ENCODE results near the gene CD2AP. TPM values are rescaled to one million over a fixed set of nuclear protein-coding genes. Genes with fewer than 3 reads are reported as not detected.
A peak's percentile ranks its signal among the peaks of the same experiment; 100 is the strongest.

Gene CD2AP
- total and polyA plus RNA-seq, 2 experiments from 2014 or later: 13.2 to 22.8 TPM

DNA sequence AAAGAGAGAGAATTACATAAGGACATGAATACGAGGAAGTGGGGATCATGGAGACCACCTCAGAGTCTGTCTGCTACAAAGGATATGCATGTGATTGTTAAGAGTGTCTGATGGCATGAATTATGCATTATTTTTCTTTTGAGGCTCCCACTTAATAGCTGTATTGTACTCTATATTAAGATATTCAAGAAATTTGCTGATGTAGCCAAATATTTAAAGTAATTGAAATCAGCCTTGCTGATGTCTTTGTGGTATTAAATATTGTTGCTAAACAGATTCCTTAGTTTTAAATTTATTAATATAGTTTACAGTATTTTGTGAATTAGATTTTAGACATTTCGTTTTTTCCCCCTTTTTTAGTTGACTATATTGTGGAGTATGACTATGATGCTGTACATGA lies 25.3 kb downstream of the CD2AP start:
- WGBS, 2 experiments (ENCODE audit: low coverage in 1 of 2, low lambda C conversion rate in 2 of 2, missing lambda C conversion rate in 2 of 2): 79 to 88% methylated on average over 2 of the region's 2 CpGs
- Histone ChIP-seq H3K4me1 (ENCODE audit: insufficient read depth) (no peaks in the 10 kb centered on the region), H3K36me3 (ENCODE audit: low read depth) (no peaks in the 10 kb centered on the region), H3K79me2 (ENCODE audit: insufficient read depth) (peaks cover 80% of the 10 kb centered on the region), H3K9me2 (ENCODE audit: insufficient read depth) (no peaks in the 10 kb centered on the region), H3F3A (ENCODE audit: insufficient read depth) (peaks cover 7% of the 10 kb centered on the region; the same call in 1 of the 2 replicates), H3K9ac (no peak overlapping the region), H4K20me1 (ENCODE audit: insufficient read depth) (peaks cover 16% of the 10 kb centered on the region), H3K9me3 (ENCODE audit: low read depth) (no peaks in the 10 kb centered on the region), H3K4me3 (no peak overlapping the region), H3K27ac (no peak overlapping the region), H3K27me3 (replicated peaks; ENCODE audit: insufficient read depth) (no peaks in the 10 kb centered on the region), H3K4me2 (ENCODE audit: unreplicated experiment) (no peak overlapping the region), H2AFZ (no peak overlapping the region)
- DNase-seq: no peak
- TF ChIP-seq EZH2phosphoT487 (IDR thresholded peaks at IDR 0.05; ENCODE audit: insufficient read depth, low read depth) (no peak), EZH2 (IDR thresholded peaks at IDR 0.05; ENCODE audit: insufficient read depth, poor library complexity, severe bottlenecking) (no peak)
- in situ Hi-C loops (cut with MboI): no loop called here

DNA sequence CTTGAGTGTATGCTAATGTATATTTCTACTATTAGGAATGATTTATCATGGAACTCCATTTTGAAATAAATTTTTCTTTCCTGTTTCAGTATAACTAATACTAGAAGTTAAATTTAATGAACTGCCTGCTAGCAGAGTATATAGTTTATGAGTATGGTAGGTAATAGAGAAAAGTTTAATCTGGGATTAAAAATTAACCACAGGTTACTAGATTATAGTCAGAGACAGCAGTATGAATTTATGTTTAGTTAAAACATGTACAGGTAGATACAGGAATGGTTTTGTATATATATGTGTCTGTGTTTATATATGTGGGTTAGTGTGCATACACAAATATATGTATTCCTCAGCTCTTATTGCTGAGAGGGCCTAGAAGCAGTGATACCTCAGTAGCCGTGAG lies 32.3 kb downstream of the CD2AP start:
- peaks cover 77% of the 10 kb centered on the region for H3K79me2 ChIP-seq (ENCODE audit: insufficient read depth)
- in situ Hi-C loops (cut with MboI): no loop called here
- H3K4me3 ChIP-seq: no peak overlapping the region
- H3K9me2 ChIP-seq (ENCODE audit: insufficient read depth): no peaks in the 10 kb centered on the region
- no peak overlapping the region for H3K9ac ChIP-seq
- no peak overlapping the region for H3K4me2 ChIP-seq (ENCODE audit: unreplicated experiment)
- H3F3A ChIP-seq (ENCODE audit: insufficient read depth): no peaks in the 10 kb centered on the region
- peaks cover 20% of the 10 kb centered on the region; the same call in 1 of the 2 replicates for H3K36me3 ChIP-seq (ENCODE audit: low read depth)
- TF ChIP-seq EZH2phosphoT487 (IDR thresholded peaks at IDR 0.05; ENCODE audit: insufficient read depth, low read depth) (no peak), EZH2 (IDR thresholded peaks at IDR 0.05; ENCODE audit: insufficient read depth, poor library complexity, severe bottlenecking) (no peak)
- no peaks in the 10 kb centered on the region for H4K20me1 ChIP-seq (ENCODE audit: insufficient read depth)
- no peaks in the 10 kb centered on the region for H3K9me3 ChIP-seq (ENCODE audit: low read depth)
- WGBS, 2 experiments (ENCODE audit: low coverage in 1 of 2, low lambda C conversion rate in 2 of 2, missing lambda C conversion rate in 2 of 2): 97 to 100% methylated on average over 1 of the region's 1 CpG
- no peak overlapping the region for H3K27ac ChIP-seq
- H3K27me3 ChIP-seq (replicated peaks; ENCODE audit: insufficient read depth): no peaks in the 10 kb centered on the region
- no peaks in the 10 kb centered on the region for H3K4me1 ChIP-seq (ENCODE audit: insufficient read depth)
- no peak overlapping the region for H2AFZ ChIP-seq
- no peak for DNase-seq

DNA sequence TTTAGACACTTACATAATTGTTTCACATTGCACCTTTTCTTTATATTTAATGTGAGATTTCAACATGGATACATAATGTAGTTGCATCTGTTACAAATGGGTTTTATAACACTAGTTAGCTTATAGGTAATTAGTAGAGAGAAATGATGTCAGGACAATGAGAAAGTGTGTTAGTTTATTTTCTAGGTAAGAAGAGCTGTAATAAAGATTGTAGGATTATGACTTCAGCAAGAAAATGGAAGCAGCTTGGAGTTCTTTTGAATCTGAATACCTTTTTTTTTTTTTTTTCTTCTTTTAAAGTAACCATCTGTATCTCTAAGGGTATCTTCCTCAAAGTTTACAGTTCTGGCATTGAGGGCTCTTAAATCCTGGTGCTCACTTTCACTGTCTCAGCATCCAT lies 35.3 kb downstream of the CD2AP start:
- in situ Hi-C loops (cut with MboI): no loop called here
- H3K4me1 ChIP-seq (ENCODE audit: insufficient read depth): no peaks in the 10 kb centered on the region
- H4K20me1 ChIP-seq (ENCODE audit: insufficient read depth): no peaks in the 10 kb centered on the region
- H3K4me2 ChIP-seq (ENCODE audit: unreplicated experiment): no peak overlapping the region
- no peaks in the 10 kb centered on the region for H3K27me3 ChIP-seq (replicated peaks; ENCODE audit: insufficient read depth)
- H3K9me3 ChIP-seq (ENCODE audit: low read depth): no peaks in the 10 kb centered on the region
- H3K36me3 ChIP-seq (ENCODE audit: low read depth): peaks cover 20% of the 10 kb centered on the region; the same call in 1 of the 2 replicates
- H3K79me2 ChIP-seq (ENCODE audit: insufficient read depth): peaks cover 96% of the 10 kb centered on the region
- H3F3A ChIP-seq (ENCODE audit: insufficient read depth): no peaks in the 10 kb centered on the region
- no peak overlapping the region for H2AFZ ChIP-seq
- DNase-seq: peak; percentile 3
- no peak overlapping the region for H3K4me3 ChIP-seq
- TF ChIP-seq EZH2 (IDR thresholded peaks at IDR 0.05; ENCODE audit: insufficient read depth, poor library complexity, severe bottlenecking): no peak
- no peak for TF ChIP-seq EZH2phosphoT487 (IDR thresholded peaks at IDR 0.05; ENCODE audit: insufficient read depth, low read depth)
- no peaks in the 10 kb centered on the region for H3K9me2 ChIP-seq (ENCODE audit: insufficient read depth)
- no peak overlapping the region for H3K27ac ChIP-seq
- no peak overlapping the region for H3K9ac ChIP-seq

DNA sequence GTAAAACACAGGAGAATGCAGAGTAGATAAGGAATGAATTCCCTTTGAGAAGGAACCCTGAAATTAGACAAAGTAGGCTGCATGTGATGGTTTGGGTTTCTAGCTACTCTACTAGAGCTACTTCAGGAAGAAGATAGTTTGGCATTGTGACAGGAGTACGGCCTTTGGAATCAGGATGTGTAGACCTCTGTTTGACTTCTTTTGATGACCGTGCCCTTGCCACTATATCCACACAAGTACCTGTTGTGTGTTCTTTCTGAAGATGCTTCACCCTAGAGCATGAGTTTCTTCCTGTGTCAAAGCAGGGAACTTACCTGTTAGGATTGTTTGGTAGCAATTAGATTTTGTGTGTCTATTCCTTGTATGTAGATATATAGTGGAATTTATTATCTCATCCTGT lies 41.7 kb downstream of the CD2AP start:
- peaks cover 99% of the 10 kb centered on the region for H3K79me2 ChIP-seq (ENCODE audit: insufficient read depth)
- in situ Hi-C loops (cut with MboI): no loop called here

DNA sequence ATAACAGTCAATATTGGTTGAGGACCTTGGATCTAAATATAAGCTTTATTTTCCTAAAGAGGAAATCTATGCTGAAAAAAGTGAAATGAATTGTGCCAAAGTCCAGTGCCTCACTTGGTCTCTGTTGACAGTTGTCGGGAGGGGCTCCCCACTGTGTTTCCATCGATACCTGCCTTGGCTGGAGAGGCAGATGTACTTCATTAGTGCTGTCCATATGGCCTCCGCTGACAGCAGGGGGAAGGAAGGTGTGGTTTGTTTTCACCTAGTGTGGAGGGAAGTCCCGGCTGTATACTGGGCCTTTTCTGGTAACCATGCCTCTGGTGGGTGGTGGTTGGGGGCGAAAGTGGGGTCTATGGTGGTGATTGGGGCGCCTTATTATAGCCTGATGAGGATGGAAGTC lies 42.7 kb downstream of the CD2AP start:
- Histone ChIP-seq H3K4me1 (ENCODE audit: insufficient read depth) (peaks cover 9% of the 10 kb centered on the region), H3K36me3 (ENCODE audit: low read depth) (no peaks in the 10 kb centered on the region), H3K79me2 (ENCODE audit: insufficient read depth) (peaks cover 94% of the 10 kb centered on the region), H3K9me3 (ENCODE audit: low read depth) (no peaks in the 10 kb centered on the region), H4K20me1 (ENCODE audit: insufficient read depth) (no peaks in the 10 kb centered on the region), H2AFZ (no peak overlapping the region), H3K9me2 (ENCODE audit: insufficient read depth) (no peaks in the 10 kb centered on the region), H3K4me3 (no peak overlapping the region), H3K9ac (no peak overlapping the region), H3K27ac (no peak overlapping the region), H3F3A (ENCODE audit: insufficient read depth) (no peaks in the 10 kb centered on the region), H3K4me2 (ENCODE audit: unreplicated experiment) (no peak overlapping the region), H3K27me3 (replicated peaks; ENCODE audit: insufficient read depth) (no peaks in the 10 kb centered on the region)
- 64 to 65% methylated on average over 6 of the region's 6 CpGs for WGBS, 2 experiments (ENCODE audit: low coverage in 1 of 2, low lambda C conversion rate in 2 of 2, missing lambda C conversion rate in 2 of 2)
- no peak for DNase-seq
- in situ Hi-C loops (cut with MboI): no loop called here
- TF ChIP-seq EZH2phosphoT487 (IDR thresholded peaks at IDR 0.05; ENCODE audit: insufficient read depth, low read depth) (no peak), EZH2 (IDR thresholded peaks at IDR 0.05; ENCODE audit: insufficient read depth, poor library complexity, severe bottlenecking) (no peak)

More for the DNA sequence above, 41.7 kb downstream of the CD2AP start:
- Histone ChIP-seq H3K27ac (no peak overlapping the region), H3K4me1 (ENCODE audit: insufficient read depth) (peaks cover 3% of the 10 kb centered on the region), H3K9ac (no peak overlapping the region), H3K4me2 (ENCODE audit: unreplicated experiment) (no peak overlapping the region), H3K9me3 (ENCODE audit: low read depth) (no peaks in the 10 kb centered on the region), H3K4me3 (no peak overlapping the region), H3K27me3 (replicated peaks; ENCODE audit: insufficient read depth) (no peaks in the 10 kb centered on the region), H3F3A (ENCODE audit: insufficient read depth) (no peaks in the 10 kb centered on the region), H3K36me3 (ENCODE audit: low read depth) (no peaks in the 10 kb centered on the region), H2AFZ (no peak overlapping the region), H4K20me1 (ENCODE audit: insufficient read depth) (no peaks in the 10 kb centered on the region), H3K9me2 (ENCODE audit: insufficient read depth) (no peaks in the 10 kb centered on the region)
- TF ChIP-seq EZH2phosphoT487 (IDR thresholded peaks at IDR 0.05; ENCODE audit: insufficient read depth, low read depth): no peak
- no peak for TF ChIP-seq EZH2 (IDR thresholded peaks at IDR 0.05; ENCODE audit: insufficient read depth, poor library complexity, severe bottlenecking)
- 93 to 97% methylated on average over 2 of the region's 2 CpGs for WGBS, 2 experiments (ENCODE audit: low coverage in 1 of 2, low lambda C conversion rate in 2 of 2, missing lambda C conversion rate in 2 of 2)
- no peak for DNase-seq
